Measurements from ENCODE around the gene BANK1.

The BANK1 gene, protein sequence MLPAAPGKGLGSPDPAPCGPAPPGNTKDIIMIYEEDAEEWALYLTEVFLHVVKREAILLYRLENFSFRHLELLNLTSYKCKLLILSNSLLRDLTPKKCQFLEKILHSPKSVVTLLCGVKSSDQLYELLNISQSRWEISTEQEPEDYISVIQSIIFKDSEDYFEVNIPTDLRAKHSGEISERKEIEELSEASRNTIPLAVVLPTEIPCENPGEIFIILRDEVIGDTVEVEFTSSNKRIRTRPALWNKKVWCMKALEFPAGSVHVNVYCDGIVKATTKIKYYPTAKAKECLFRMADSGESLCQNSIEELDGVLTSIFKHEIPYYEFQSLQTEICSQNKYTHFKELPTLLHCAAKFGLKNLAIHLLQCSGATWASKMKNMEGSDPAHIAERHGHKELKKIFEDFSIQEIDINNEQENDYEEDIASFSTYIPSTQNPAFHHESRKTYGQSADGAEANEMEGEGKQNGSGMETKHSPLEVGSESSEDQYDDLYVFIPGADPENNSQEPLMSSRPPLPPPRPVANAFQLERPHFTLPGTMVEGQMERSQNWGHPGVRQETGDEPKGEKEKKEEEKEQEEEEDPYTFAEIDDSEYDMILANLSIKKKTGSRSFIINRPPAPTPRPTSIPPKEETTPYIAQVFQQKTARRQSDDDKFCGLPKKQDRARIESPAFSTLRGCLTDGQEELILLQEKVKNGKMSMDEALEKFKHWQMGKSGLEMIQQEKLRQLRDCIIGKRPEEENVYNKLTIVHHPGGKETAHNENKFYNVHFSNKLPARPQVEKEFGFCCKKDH

DNA sequence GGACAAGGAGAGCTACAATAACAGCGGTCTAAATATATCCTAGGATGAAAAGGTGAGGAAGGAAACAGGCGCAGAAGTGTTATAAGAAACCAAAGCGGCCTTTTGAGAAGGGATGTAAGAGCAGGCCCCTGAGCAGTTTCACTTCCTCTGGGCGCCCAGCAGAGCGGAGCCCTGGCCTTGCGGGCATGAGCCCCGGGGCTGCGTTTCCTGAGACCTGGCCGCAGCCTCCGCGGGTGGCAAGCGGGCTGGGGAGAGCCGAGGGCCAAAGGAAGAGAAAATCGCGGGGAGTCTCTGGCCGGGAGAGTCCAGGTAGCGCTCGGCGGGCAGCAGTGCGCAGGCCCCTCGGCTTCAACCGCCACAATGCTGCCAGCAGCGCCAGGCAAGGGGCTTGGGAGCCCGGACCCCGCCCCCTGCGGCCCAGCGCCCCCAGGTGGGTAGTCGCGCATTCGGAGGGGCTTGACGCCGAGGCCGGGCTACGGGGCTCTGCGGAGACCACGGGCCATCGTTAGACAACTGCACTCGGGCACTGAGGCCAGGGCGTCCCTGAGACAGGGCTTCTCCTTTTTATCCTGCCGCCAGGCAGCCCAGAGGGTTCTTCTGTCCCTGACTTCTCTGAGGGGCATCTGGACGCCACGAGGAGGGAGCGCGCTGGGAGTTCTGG, at the start of gene BANK1:
BANK1 (plus strand) TSS at position 210 of the 661 bp plus-strand sequence; CDS start at position 361, 151 bp downstream.
- H3K4me3 ChIP-seq = no peak within 1 kb of the TSS

DNA sequence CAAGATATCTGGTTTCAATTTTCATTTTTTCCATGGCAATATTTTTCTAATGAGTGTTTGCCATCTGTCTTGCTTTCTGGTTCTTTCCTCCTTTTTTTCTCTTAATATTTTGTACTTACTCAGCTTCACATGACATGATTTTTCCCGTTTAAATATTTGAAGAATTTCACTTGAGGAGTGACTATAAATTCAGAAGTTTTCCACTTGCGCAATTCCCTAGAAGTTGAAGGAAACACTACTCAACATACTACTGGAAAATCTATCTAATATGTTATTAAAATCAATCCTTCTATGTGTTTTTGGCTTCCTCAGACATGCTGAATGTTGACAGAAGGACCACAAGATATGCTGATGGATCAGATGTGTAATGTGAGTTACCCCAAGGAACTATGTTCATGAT, 36.8 kb upstream of the BANK1 start:
- no peak overlapping the region for H3K9ac ChIP-seq (ENCODE audit: insufficient read length)
- no peaks in the 10 kb centered on the region for H3K9me3 ChIP-seq (ENCODE audit: low read depth, low read length)
- no peaks in the 10 kb centered on the region for H3K36me3 ChIP-seq (ENCODE audit: insufficient read depth, low read length)
- H3K27ac ChIP-seq = peak overlapping the region; percentile 69
- TF ChIP-seq POLR2AphosphoS5 (IDR thresholded peaks at IDR 0.05; ENCODE audit: borderline replicate concordance, low read depth, low read length) (no peak), FOXP2 (optimal IDR thresholded peaks at IDR 0.05; ENCODE audit: control extremely low read depth, extremely low read length, insufficient read depth) (no peak), EZH2 (IDR thresholded peaks at IDR 0.05) (no peak)
- no peak overlapping the region for H3K4me3 ChIP-seq
- DNase-seq (ENCODE audit: low read depth, low spot score) = peak; percentile 42

More for the DNA sequence above, at the start of gene BANK1:
- no peaks in the 10 kb centered on the region for H3K9me3 ChIP-seq (ENCODE audit: low read depth, low read length)
- no peak within 1 kb of the TSS for H3K9ac ChIP-seq (ENCODE audit: insufficient read length)
- H3K36me3 ChIP-seq (ENCODE audit: insufficient read depth, low read length) = no peaks in the 10 kb centered on the region
- TF ChIP-seq POLR2AphosphoS5 (IDR thresholded peaks at IDR 0.05; ENCODE audit: borderline replicate concordance, low read depth, low read length) (no peak), FOXP2 (optimal IDR thresholded peaks at IDR 0.05; ENCODE audit: control extremely low read depth, extremely low read length, insufficient read depth) (no peak), EZH2 (IDR thresholded peaks at IDR 0.05) (no peak)
- H3K27ac ChIP-seq = no peak within 1 kb of the TSS
- no peak for DNase-seq (ENCODE audit: low read depth, low spot score)

DNA sequence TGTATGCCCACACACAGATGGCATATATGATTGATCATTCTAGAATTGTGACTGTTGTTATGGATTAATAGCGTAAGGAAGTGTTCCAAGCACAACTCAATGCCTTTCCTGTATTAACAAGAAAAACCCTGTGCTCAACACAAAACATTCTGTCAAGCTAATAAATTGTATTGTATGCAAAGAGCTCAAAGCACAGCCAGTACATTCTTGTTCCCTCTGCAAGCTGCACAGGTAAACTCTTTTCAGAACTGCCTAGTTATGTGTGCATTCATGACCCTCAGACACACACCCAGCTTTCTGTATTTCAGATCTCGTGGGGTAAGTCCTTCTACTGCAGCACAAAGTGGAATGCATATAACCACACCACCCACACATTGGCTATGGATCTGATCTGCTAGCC, 34.3 kb upstream of the BANK1 start:
- no peak for DNase-seq (ENCODE audit: low read depth, low spot score)
- Histone ChIP-seq H3K27ac (no peak overlapping the region), H3K4me3 (no peak overlapping the region), H3K36me3 (ENCODE audit: insufficient read depth, low read length) (no peaks in the 10 kb centered on the region), H3K9ac (ENCODE audit: insufficient read length) (no peak overlapping the region), H3K9me3 (ENCODE audit: low read depth, low read length) (no peaks in the 10 kb centered on the region)
- TF ChIP-seq EZH2 (IDR thresholded peaks at IDR 0.05) (no peak), POLR2AphosphoS5 (IDR thresholded peaks at IDR 0.05; ENCODE audit: borderline replicate concordance, low read depth, low read length) (no peak), FOXP2 (optimal IDR thresholded peaks at IDR 0.05; ENCODE audit: control extremely low read depth, extremely low read length, insufficient read depth) (no peak)

DNA sequence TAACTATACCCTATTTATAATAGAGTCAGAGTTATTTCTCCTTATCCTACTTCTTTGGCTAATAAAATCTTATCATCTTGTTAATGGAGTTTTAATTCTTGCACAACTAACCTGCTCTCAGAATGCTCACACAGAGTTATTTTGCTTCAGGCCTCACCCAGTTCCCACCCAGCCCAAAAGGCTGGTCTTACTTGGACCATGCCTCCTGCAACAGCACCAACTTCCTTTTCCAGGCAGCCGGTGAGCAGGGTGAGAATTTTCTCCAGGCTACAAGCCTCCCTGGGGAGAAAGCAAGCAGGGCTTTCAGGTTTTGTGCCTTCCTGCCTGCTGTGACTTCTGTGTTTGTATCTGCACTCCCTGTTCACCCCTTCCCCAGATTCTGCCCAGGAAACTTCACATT, 29.1 kb upstream of the BANK1 start:
- Histone ChIP-seq H3K9ac (ENCODE audit: insufficient read length) (no peak overlapping the region), H3K9me3 (ENCODE audit: low read depth, low read length) (no peaks in the 10 kb centered on the region), H3K4me3 (no peak overlapping the region), H3K27ac (no peak overlapping the region), H3K36me3 (ENCODE audit: insufficient read depth, low read length) (no peaks in the 10 kb centered on the region)
- TF ChIP-seq POLR2AphosphoS5 (IDR thresholded peaks at IDR 0.05; ENCODE audit: borderline replicate concordance, low read depth, low read length) = no peak
- no peak for TF ChIP-seq FOXP2 (optimal IDR thresholded peaks at IDR 0.05; ENCODE audit: control extremely low read depth, extremely low read length, insufficient read depth)
- no peak for DNase-seq (ENCODE audit: low read depth, low spot score)

DNA sequence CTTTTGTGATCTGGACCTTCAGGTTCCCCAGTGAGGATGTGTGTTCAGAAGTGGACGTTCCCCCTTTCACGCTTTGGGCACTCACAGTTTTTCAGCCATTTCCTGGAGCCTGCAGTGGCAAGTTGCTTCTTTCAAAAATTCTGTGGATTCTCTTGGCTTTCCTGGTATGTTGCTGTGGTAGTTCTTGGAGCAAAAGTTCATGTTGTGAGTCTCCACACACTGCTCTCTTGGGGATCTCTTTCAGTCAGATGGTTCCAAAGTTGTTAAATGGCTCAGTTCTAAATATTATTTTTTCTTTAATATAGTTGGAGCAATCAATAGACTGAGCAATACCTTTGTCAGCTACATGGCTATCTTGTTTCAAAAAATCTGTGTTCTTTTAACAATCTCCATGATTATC, 28.5 kb upstream of the BANK1 start:
- Histone ChIP-seq H3K9me3 (ENCODE audit: low read depth, low read length) (no peaks in the 10 kb centered on the region), H3K36me3 (ENCODE audit: insufficient read depth, low read length) (no peaks in the 10 kb centered on the region), H3K4me3 (no peak overlapping the region), H3K27ac (no peak overlapping the region), H3K9ac (ENCODE audit: insufficient read length) (no peak overlapping the region)
- no peak for DNase-seq (ENCODE audit: low read depth, low spot score)
- TF ChIP-seq POLR2AphosphoS5 (IDR thresholded peaks at IDR 0.05; ENCODE audit: borderline replicate concordance, low read depth, low read length) (no peak), FOXP2 (optimal IDR thresholded peaks at IDR 0.05; ENCODE audit: control extremely low read depth, extremely low read length, insufficient read depth) (no peak), EZH2 (IDR thresholded peaks at IDR 0.05) (no peak)

GRCh38 chr4:101762534-101762933, 28.0 kb upstream of the BANK1 start:
- DNase-seq (ENCODE audit: low read depth, low spot score) = no peak
- Histone ChIP-seq H3K36me3 (ENCODE audit: insufficient read depth, low read length) (no peaks in the 10 kb centered on the region), H3K9me3 (ENCODE audit: low read depth, low read length) (no peaks in the 10 kb centered on the region), H3K4me3 (no peak overlapping the region), H3K27ac (no peak overlapping the region), H3K9ac (ENCODE audit: insufficient read length) (no peak overlapping the region)
- TF ChIP-seq POLR2AphosphoS5 (IDR thresholded peaks at IDR 0.05; ENCODE audit: borderline replicate concordance, low read depth, low read length) (no peak), FOXP2 (optimal IDR thresholded peaks at IDR 0.05; ENCODE audit: control extremely low read depth, extremely low read length, insufficient read depth) (no peak)

GRCh38 chr4:101763576-101763975, 27.0 kb upstream of the BANK1 start:
- Histone ChIP-seq H3K9me3 (ENCODE audit: low read depth, low read length) (no peaks in the 10 kb centered on the region), H3K9ac (ENCODE audit: insufficient read length) (no peak overlapping the region), H3K27ac (no peak overlapping the region), H3K36me3 (ENCODE audit: insufficient read depth, low read length) (no peaks in the 10 kb centered on the region), H3K4me3 (no peak overlapping the region)
- DNase-seq (ENCODE audit: low read depth, low spot score) = no peak
- TF ChIP-seq FOXP2 (optimal IDR thresholded peaks at IDR 0.05; ENCODE audit: control extremely low read depth, extremely low read length, insufficient read depth) (no peak), EZH2 (IDR thresholded peaks at IDR 0.05) (no peak), POLR2AphosphoS5 (IDR thresholded peaks at IDR 0.05; ENCODE audit: borderline replicate concordance, low read depth, low read length) (no peak)

GRCh38 chr4:101774807-101775206, 15.7 kb upstream of the BANK1 start:
- H3K27ac ChIP-seq = no peak overlapping the region
- peak; percentile 50 for DNase-seq (ENCODE audit: low read depth, low spot score)

More at GRCh38 chr4:101774807-101775206, 15.7 kb upstream of the BANK1 start:
- Histone ChIP-seq H3K9ac (ENCODE audit: insufficient read length) (no peak overlapping the region), H3K9me3 (ENCODE audit: low read depth, low read length) (no peaks in the 10 kb centered on the region), H3K4me3 (no peak overlapping the region), H3K36me3 (ENCODE audit: insufficient read depth, low read length) (no peaks in the 10 kb centered on the region)
- TF ChIP-seq POLR2AphosphoS5 (IDR thresholded peaks at IDR 0.05; ENCODE audit: borderline replicate concordance, low read depth, low read length) (no peak), FOXP2 (optimal IDR thresholded peaks at IDR 0.05; ENCODE audit: control extremely low read depth, extremely low read length, insufficient read depth) (no peak), EZH2 (IDR thresholded peaks at IDR 0.05) (no peak)

Data from SK-N-MC (cell line).